Sigmoid colon (tissue), 4 donors: ENCODE measurements around the gene KRTAP5-3.

Source experiments
- CTCF ChIP-seq, 4 experiments: fragments of 450-650 bp in 3 of 4; fragments of 200-600 bp in 1 of 4; IDR thresholded peaks; one replicate each; pipeline ENCODE4 v1.5.1; 2016 to 2019; ENCODE audit warnings: antibody characterized with exemption in 4 of 4, mild to moderate bottlenecking in 3 of 4, moderate library complexity in 2 of 4
- EP300 ChIP-seq, 4 donors: sonication (generic); formaldehyde crosslinking; IDR thresholded peaks; one replicate each; pipeline ENCODE4 v1.6.1; 2017; ENCODE audit warnings: antibody characterized with exemption in 4 of 4
- POLR2A ChIP-seq, 2 donors: fragments of 450-650 bp; IDR thresholded peaks; one replicate each; pipeline ENCODE4 v1.6.1; 2016; ENCODE audit warnings: antibody characterized with exemption in 2 of 2, mild to moderate bottlenecking in 2 of 2, moderate library complexity in 2 of 2
- POLR2AphosphoS5 ChIP-seq, 4 donors: sonication (generic); formaldehyde crosslinking; IDR thresholded peaks; one replicate each; pipeline ENCODE4 v1.6.1; 2017; ENCODE audit warnings: antibody characterized with exemption in 4 of 4

- TF ChIP-seq CTCF (IDR thresholded peaks at IDR 0.05) (no peak), EP300 (IDR thresholded peaks at IDR 0.05) (no peak), POLR2AphosphoS5 (IDR thresholded peaks at IDR 0.05) (no peak), POLR2A (IDR thresholded peaks at IDR 0.05) (no peak)
Observed at GRCh38 chr11:1636291-1636950, 28.2 kb upstream of the KRTAP5-3 start.
